ENCODE results near the gene GJD4. TPM values are rescaled to one million over a fixed set of nuclear protein-coding genes. Genes with fewer than 3 reads are reported as not detected.

Gene GJD4
- polyA plus RNA-seq, 6 donors from 2014 or later = not detected

GRCh38 chr10:35652824-35653223 is 47.7 kb downstream of the GJD4 start:
- Mint-ChIP-seq H3K27ac (no peak overlapping the region), H3K9me3 (peaks cover 0 to 7% (median 2%) of the 10 kb centered on the region in 7 donors), H3K4me1 (no peaks in the 10 kb centered on the region), H3K36me3 (no peaks in the 10 kb centered on the region), H3K27me3 (peaks cover 15 to 24% (median 20%) of the 10 kb centered on the region in 3 donors), H3K4me3 (no peak overlapping the region)
- DNase-seq (no peak), ATAC-seq (ENCODE audit: low read depth in 2 of 2) (no peak)

DNA sequence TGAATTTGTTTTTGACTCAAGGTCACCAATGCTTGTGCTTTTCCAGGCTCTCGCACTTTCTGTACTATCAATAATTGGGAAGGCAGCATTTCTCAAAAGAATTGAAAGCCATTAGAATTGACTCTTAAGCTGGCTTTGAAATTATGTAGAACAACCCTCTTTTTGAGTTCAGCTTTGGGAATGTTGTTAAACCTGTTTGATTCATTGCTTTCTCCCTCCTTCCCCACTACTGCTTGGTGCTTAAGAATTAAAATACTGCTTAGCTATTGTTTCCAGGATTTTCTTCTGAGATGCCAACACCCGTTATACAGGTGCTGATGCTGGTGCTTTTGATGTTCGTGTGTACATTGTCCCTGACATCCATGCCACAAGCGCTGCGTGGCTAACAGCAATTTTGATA is 52.5 kb downstream of the GJD4 start:
- Mint-ChIP-seq H3K4me1 (no peaks in the 10 kb centered on the region), H3K4me3 (no peak overlapping the region), H3K9me3 (peaks cover 4 to 11% (median 8%) of the 10 kb centered on the region in 7 donors), H3K27ac (no peak overlapping the region), H3K36me3 (peaks cover 0 to 9% of the 10 kb centered on the region in 2 donors), H3K27me3 (peaks cover 19 to 36% (median 23%) of the 10 kb centered on the region in 3 donors)
- ATAC-seq (ENCODE audit: low read depth in 2 of 2) = no peak
- DNase-seq = no peak

Other genes starting within 250 kb of the GJD4 start
- not detected for gene FZD8, start 37.0 kb downstream of the GJD4 start, polyA plus RNA-seq (ENCODE audit: low read depth in 6 of 6)

Measured in naive B cell (primary cell).